Measurements from ENCODE around the gene SNX32.

GRCh38 chr11:65854161-65854592 lies 20.4 kb downstream of the SNX32 start:
- no peak for TF ChIP-seq CTCF (IDR thresholded peaks at IDR 0.05; ENCODE audit: insufficient read depth, low read length)
- no peak for TF ChIP-seq POLR2AphosphoS5 (IDR thresholded peaks at IDR 0.05; ENCODE audit: low read depth)

All from HL-60 (cell line).